Uterus (tissue), 4 donors: ENCODE results near the gene KSR2. TPM values are rescaled to one million over a fixed set of nuclear protein-coding genes. Genes with fewer than 3 reads are reported as not detected.

Experiments used
- DNase-seq, 2 donors: peaks; one replicate each; pipeline ENCODE4 v3.0.0-alpha.2; 2019 to 2020
- H3K27ac ChIP-seq, 2 donors: fragments of 200-600 bp; sonication (generic); 1 replicate in 1 of 2; 2 replicates in 1 of 2; pipeline ENCODE4 v1.5.1; 2016 to 2018
- H3K27me3 ChIP-seq, 2 donors: fragments of 200-600 bp; sonication (generic); one replicate each; pipeline ENCODE4 v1.5.1; 2018 to 2019; ENCODE audit warnings: control low read depth in 1 of 2
- H3K36me3 ChIP-seq, 2 donors: fragments of 200-600 bp; sonication (generic); one replicate each; pipeline ENCODE4 v1.5.1; 2019; ENCODE audit warnings: control low read depth in 1 of 2
- H3K4me1 ChIP-seq, 2 donors: fragments of 200-600 bp; sonication (generic); one replicate each; pipeline ENCODE4 v1.5.1; 2018 to 2019; ENCODE audit warnings: control low read depth in 1 of 2
- H3K4me3 ChIP-seq, 2 donors: fragments of 200-600 bp; sonication (generic); 1 replicate in 1 of 2; 2 replicates in 1 of 2; pipeline ENCODE4 v1.5.1; 2018 to 2019; ENCODE audit warnings: mild to moderate bottlenecking in 1 of 2
- H3K9me3 ChIP-seq, 2 donors: fragments of 200-600 bp; sonication (generic); one replicate each; pipeline ENCODE4 v1.5.1; 2019; ENCODE audit warnings: control low read depth in 1 of 2
- CTCF ChIP-seq, 4 experiments: fragments of 200-600 bp in 2 of 4; fragments of 450-650 bp in 2 of 4; sonication (generic) in 2 of 4; IDR thresholded peaks; one replicate each; pipeline ENCODE4 v1.5.1; 2016 to 2019; ENCODE audit warnings: antibody characterized with exemption in 4 of 4, mild to moderate bottlenecking in 2 of 4, moderate library complexity in 1 of 4
- POLR2A ChIP-seq, 2 donors: fragments of 450-650 bp; IDR thresholded peaks; one replicate each; pipeline ENCODE4 v1.6.1; 2016; ENCODE audit warnings: antibody characterized with exemption in 2 of 2, mild to moderate bottlenecking in 1 of 2, moderate library complexity in 1 of 2
- intact Hi-C: fragments of 100-400 bp; cut with DNase I; formaldehyde crosslinking; loops from one replicate; pipeline ENCODE4 v1.15.1; 2023; ENCODE audit warnings: low total_unique reads
- total RNA-seq, 4 donors: library from RNA; depleted of rRNA in 3 of 4; stranded (reverse); fragments of >200 nt in 3 of 4; gene quantifications; one replicate each; pipeline versions ENCODE4 v1.1.0 to v1.2.4, GENCODE V29; 2014 to 2023
- donor health status: DM: yes; HTN: yes; CAD: no.

KSR2 gene
- total RNA-seq, 4 donors from 2014 or later = 0.03 to 0.28 TPM; not detected in 2

DNA sequence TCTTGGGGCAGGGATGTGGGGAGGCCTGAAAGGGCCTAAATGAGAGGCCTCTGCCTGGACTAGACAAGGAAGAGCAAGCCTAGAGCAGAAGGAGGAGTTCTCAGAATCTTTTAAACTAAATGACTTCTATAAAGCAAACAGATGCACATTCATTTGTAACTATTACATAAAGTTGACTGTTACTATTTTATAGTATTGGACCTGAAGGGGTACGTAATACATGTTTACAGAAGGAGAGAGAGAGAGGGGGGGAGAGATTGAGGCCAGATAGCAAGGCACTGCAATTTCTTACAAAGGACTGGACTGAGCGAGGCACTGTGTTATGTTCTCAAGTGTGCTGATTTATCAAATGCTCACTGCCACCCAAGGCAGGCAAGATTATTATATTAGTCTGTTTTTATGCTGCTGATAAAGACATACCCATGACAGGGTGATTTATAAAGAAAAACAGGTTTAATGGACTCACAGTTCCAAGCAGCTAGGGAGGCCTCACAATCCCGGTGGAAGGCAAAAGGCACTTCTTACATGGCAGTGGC is 391.6 kb downstream of the KSR2 start:
- TF ChIP-seq CTCF (IDR thresholded peaks at IDR 0.05) = no peak
- TF ChIP-seq POLR2A (IDR thresholded peaks at IDR 0.05) = no peak
- H3K27me3 ChIP-seq = no peaks in the 10 kb centered on the region
- no peak for DNase-seq
- intact Hi-C loops = no loop called here
- no peaks in the 10 kb centered on the region for H3K9me3 ChIP-seq
- no peaks in the 10 kb centered on the region for H3K36me3 ChIP-seq
- H3K4me3 ChIP-seq = no peak overlapping the region
- H3K4me1 ChIP-seq = no peaks in the 10 kb centered on the region
- no peak overlapping the region for H3K27ac ChIP-seq

DNA sequence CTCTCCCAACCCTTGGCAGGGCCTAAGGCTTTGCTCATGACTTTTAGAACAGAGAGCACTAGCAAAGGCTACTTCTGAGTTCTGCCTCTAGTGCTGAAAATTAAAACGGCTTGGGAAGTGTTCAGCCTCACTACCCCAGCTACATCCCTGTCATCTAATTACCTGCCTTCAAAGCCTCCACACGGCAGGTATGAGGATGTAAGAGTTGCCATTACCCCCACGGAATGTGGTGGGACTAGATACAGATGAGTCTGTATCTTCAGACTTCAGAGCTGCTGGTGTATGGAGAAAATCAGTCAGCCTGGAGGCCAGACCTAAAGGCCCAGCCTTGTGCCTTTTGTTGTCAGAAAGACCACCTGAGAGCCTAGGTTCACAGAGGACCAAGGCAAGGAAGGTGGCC is 392.7 kb downstream of the KSR2 start:
- no peaks in the 10 kb centered on the region for H3K27me3 ChIP-seq
- no peaks in the 10 kb centered on the region for H3K9me3 ChIP-seq
- intact Hi-C loops = no loop called here
- H3K4me3 ChIP-seq = no peak overlapping the region
- TF ChIP-seq CTCF (IDR thresholded peaks at IDR 0.05) (no peak), POLR2A (IDR thresholded peaks at IDR 0.05) (no peak)
- DNase-seq = no peak
- H3K4me1 ChIP-seq = no peaks in the 10 kb centered on the region
- H3K27ac ChIP-seq = no peak overlapping the region
- no peaks in the 10 kb centered on the region for H3K36me3 ChIP-seq

- Histone ChIP-seq H3K36me3 (no peaks in the 10 kb centered on the region), H3K9me3 (no peaks in the 10 kb centered on the region), H3K27ac (no peak overlapping the region), H3K27me3 (no peaks in the 10 kb centered on the region), H3K4me3 (no peak overlapping the region), H3K4me1 (no peaks in the 10 kb centered on the region)
- no peak for TF ChIP-seq CTCF (IDR thresholded peaks at IDR 0.05)
- no peak for TF ChIP-seq POLR2A (IDR thresholded peaks at IDR 0.05)
- DNase-seq = no peak
- intact Hi-C loops = no loop called here
Observed at GRCh38 chr12:117574655-117575054, 394.1 kb downstream of the KSR2 start.

DNA sequence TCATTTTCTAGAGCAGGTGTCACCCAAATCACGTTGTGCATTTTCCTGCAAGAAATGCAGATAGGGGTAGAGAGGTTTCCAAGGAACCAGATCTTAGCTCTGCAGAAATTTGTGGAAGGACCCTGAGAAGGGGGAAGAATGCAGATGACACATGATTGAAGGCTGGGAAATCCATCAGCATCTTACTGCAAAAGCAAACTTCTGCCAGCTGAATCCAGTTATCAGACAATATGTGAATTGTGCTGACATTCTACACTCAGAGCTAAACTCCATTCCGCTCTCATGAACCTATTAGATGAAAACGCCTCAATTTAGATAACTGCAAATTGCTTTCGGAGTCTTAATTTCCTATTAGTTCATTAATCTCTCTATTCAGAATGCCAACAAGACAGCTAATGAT is 396.0 kb downstream of the KSR2 start:
- TF ChIP-seq POLR2A (IDR thresholded peaks at IDR 0.05) (no peak), CTCF (IDR thresholded peaks at IDR 0.05) (no peak)
- intact Hi-C loops = no loop called here
- no peaks in the 10 kb centered on the region for H3K36me3 ChIP-seq
- H3K27ac ChIP-seq = no peak overlapping the region
- H3K9me3 ChIP-seq = no peaks in the 10 kb centered on the region
- no peak overlapping the region for H3K4me3 ChIP-seq
- no peaks in the 10 kb centered on the region for H3K4me1 ChIP-seq
- no peak for DNase-seq
- no peaks in the 10 kb centered on the region for H3K27me3 ChIP-seq

DNA sequence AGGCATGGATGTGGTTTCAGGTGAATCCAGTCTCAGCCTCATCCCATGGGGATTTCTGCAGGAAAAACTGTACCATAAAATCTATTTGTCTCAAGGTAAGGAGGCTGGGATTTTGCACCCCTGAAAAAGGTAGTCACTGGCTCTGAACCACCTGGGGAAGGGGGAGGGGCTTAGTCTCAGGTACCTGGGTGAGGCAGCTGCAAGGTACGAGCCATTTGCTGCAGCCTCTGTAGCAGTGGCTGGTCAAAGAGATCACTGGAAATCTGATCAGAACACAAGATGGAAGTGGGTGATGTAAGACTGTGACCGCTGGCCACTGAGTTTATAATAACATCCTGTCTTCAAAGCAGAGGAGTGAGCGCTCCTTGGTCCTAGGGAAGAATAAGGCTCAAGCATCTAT is 397.5 kb downstream of the KSR2 start:
- Histone ChIP-seq H3K27ac (no peak overlapping the region), H3K36me3 (no peaks in the 10 kb centered on the region), H3K9me3 (no peaks in the 10 kb centered on the region), H3K4me3 (no peak overlapping the region), H3K27me3 (no peaks in the 10 kb centered on the region), H3K4me1 (no peaks in the 10 kb centered on the region)
- intact Hi-C loops = no loop called here
- TF ChIP-seq CTCF (IDR thresholded peaks at IDR 0.05) (no peak), POLR2A (IDR thresholded peaks at IDR 0.05) (no peak)
- no peak for DNase-seq
